GM21423 (cell line): ENCODE results near the gene SOX9.

Source experiments
- ATAC-seq: cut with Tn5 transposase; IDR thresholded peaks from one replicate; pipeline ENCODE4 v1.9.1; 2021; ENCODE audit warnings: mild to moderate bottlenecking, moderate library complexity; ENCODE audit not compliant: unreplicated experiment

Gene SOX9

DNA sequence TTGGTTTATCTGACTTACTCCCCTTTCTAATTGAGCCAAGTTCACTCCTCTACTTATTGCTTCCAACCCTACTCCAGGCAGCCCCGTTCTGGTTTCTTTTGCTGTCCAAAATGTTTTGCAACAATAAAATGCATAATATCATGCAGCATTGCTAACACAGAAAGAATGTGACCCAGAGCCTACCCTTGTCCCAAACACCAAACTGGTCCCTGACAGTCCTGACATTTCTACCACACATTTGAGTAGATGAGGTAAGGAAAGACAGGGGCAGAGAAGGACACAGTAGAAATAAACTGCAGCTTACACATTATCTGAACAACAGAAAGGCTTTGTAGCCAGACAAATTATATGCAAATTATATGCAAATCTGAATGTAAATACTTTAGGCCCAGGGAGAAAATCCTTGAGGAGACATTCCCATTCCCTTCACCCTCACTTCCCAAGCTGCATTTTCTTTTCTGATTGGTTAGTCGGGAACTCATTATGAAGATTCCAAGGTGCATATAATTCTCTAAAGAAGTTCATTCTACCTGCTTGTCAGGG is 31.6 kb downstream of the SOX9 start:
- ATAC-seq = no peak

DNA sequence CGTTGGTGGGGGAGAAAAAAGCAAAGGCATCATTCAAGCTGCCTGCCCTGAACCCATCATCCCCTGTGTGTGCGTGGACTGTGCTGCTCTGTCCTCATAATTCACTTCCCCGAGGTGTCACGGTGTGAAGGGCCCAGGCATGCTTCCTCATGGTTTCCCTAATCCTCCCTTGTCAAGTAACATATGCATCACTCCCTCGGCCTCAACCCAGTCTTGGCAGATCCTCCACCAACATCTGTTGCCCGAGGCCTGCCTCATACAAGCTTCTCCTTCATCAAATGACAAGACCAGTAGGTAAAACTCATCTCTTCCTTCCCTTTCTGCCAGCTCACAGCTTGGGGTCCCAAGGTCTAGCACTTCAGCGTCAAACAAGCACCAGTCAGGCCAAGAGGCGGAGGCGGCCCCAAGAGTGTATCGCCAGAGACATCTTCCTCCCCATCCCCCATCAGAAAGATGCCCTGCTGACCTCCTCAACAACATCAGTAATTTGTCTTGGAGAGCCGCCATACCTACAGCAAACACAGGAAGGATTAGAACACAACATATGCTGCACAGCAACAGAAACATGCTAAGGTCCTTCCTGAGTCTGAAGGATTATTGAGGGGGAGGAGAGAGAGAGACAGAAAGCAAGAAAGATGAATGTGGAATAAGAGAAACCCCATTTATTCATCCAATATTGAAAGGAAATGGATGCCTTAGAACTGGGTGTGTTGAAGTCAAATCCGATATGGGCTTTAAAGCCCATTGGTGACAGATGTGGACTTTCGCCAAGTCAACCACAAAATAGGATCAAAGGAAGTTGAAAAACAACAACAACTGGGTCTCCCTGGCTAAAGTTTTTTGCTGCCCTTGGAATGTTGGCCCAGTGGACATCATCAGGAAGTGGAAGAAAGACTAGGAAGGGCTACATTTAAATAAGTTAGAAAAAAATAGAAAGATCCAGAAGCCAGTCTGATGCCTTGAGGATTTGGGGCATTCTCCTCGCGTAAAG is 38.4 kb downstream of the SOX9 start:
- ATAC-seq = no peak

GRCh38 chr17:72162569-72162968 is 41.7 kb downstream of the SOX9 start:
- no peak for ATAC-seq

- ATAC-seq = no peak
These were observed 42.7 kb downstream of the SOX9 start for GRCh38 chr17:72163474-72163873.

- no peak for ATAC-seq
These were observed 43.4 kb downstream of the SOX9 start for GRCh38 chr17:72164158-72164739.

DNA sequence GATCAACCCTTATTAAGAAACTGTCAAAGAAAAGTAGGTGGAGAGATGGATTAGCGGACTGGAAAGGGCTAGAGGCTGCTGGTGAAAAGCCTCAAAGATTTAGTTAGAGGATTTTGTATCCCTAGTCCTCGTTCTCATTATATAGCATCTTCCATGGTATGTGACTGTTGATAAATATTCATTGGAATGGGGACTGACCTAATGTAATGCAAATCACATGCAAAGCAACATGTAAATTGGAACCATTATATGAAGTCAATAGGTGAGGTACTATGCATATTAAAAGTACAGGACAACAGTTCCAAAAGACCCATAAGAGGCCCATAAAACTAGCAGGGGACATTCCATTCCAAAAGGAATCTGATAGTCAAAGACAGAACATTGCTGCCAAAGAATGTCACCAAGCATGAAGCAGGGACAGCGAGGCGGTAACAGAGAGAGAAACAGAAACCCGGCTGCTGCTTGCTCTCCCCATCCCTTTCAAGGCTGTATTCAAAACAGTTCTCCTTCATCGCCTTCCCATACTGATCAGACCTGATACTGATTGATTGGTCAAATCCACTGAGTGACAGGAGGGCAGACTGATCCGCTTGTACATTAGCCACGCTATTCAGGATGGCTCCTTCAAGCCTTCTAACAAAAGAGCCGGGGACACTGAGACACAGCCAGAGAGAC is 44.5 kb downstream of the SOX9 start:
- ATAC-seq = no peak

DNA sequence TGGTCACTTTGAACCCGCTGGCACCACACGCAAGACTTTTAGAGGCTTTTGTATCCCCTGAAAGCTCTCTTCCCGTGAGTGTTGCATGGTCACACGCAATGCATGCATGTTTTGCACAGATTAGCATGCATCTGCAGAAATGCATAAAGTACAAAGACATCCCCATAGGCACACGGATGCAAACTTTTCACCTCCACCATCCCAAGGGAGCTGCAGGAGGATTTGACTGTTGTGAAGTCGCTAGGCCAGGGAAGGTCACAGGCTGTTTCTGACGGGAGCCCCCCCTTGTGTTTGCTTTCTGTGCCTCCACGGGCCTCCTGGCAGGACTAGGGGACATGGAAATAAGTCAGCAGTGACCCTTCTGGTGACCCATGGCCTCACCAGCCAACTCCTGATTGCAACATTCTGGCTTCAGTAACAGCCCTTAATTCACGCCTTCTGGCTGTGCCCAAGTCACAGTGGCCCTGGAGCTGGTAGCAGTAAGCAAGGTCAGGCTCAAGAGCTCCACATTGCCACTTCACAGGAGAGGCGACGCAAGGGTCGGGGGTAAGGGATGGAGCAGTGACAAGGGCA is 45.1 kb downstream of the SOX9 start:
- ATAC-seq = no peak

- ATAC-seq = no peak
These were observed 46.8 kb downstream of the SOX9 start for GRCh38 chr17:72167593-72167992.

DNA sequence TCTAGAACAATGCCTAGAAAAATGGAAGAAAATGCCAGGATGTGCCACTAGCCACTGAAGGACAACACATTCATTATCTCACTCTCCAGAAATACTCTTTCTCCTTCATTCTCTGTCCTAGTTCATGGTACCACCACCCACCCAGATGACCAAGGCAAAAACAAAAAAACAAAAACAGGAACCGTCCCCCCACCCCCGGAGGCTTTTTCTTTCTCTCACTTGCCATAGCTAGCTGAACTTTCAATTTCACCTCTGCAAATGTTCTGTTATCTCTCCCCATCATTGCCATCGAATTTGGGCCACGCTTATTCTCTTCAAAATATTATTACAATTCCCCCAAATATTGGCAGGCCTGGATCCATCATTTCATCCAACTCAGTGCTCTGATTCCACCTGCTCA is 49.0 kb downstream of the SOX9 start:
- no peak for ATAC-seq

DNA sequence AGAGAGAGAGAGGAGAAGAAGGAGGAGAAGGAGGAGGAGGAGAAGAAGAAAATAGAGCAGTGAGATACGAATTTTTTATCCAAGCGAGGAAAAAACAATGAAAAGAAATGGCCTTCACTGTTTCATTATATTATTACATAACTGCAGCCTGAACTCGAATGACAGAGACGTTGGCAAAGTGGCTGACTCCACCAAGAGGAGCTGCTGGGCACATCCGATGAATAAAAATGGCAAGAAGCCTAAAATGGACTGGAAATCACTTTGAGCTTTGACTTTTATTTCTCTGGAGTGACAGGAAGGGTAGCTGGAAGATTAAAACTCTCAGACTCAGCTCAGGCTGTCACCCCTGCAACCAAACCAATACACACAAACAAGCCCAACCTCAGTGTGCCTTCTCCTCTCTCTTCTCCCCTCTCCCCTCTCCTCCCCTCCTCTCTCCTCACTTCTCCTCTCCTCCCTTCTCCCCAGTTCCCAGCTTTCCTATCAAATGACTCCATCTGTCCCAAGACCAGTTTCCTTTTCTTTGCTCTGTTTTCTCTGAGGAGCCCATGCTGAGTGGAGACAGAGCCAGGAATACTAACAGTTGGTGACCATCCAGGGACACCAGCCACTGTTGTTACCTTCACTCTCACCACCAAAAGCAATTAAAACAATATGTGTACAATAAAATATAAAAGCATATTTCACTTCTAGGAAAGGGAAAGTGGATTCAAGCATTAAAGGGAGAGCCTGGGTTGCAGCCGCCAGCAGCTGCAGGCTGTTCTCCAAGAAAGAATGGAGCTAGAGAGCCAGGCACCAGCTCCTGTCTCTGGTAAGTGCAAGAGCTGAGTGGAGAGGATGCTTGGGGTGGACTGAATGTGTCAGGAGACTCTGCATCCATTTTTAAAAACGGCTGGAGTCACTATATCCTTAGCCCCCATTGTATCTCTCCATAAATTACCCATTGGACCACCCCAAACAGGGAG is 51.2 kb downstream of the SOX9 start:
- no peak for ATAC-seq

DNA sequence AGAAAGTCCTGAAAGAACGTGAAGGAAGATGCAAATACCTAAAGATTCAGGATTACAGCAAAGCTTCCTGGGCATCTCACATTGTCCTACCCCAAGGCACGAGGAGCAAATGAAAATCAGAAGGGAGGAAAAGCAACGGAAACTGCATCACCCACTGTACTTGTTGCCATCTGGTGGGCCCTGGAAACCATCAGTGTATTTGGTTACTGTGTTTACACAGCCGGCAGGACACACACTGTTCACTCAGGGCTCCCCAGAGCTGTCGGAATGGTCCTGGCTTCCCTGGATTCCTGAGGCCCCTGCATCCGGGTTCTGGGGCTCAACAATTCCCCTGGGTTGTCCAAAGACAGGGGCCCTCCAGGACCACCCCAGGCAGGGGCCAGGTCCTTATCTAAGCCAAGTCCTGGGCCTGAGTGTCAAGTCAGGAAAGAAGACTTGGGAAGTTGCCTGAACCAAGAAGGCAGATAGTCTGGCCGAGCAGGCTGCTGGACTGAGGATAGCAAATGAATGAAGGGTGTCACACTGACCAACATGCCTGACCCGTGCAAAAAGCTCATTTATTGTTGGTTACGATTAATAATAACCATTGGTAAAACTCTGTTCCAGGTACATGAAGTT is 52.8 kb downstream of the SOX9 start:
- ATAC-seq = no peak

GRCh38 chr17:72175263-72175662 is 54.4 kb downstream of the SOX9 start:
- no peak for ATAC-seq
